HL-60 (cell line): Measurements from ENCODE around the gene CDC42BPG.

ENCODE experiments used
- DNase-seq, 2 experiments: peaks; one replicate each; pipeline ENCODE4 v3.0.0-alpha.2; 2010 to 2020; ENCODE audit warnings: low read depth in 1 of 2, low spot score in 1 of 2
- H3K27ac ChIP-seq: fragments of 250-450 bp; sonication (Bioruptor Pico); replicated peaks from 2 replicates; pipeline ENCODE4 v1.5.1; 2020; ENCODE audit warnings: mild to moderate bottlenecking, moderate library complexity
- H3K27me3 ChIP-seq: fragments of 250-450 bp; sonication (Bioruptor Pico); 2 replicates; pipeline ENCODE4 v1.5.1; 2021; ENCODE audit warnings: mild to moderate bottlenecking, moderate library complexity; ENCODE audit not compliant: insufficient read depth, poor library complexity, severe bottlenecking
- H3K4me3 ChIP-seq: replicated peaks from 2 replicates; pipeline ENCODE4 v1.5.1; 2011; ENCODE audit warnings: mild to moderate bottlenecking, control low read depth, low read length; ENCODE audit not compliant: insufficient read depth
- CTCF ChIP-seq: IDR thresholded peaks from one replicate; pipeline ENCODE4 v1.5.1; 2011; ENCODE audit warnings: low read length, control low read depth, inconsistent platforms; ENCODE audit not compliant: insufficient read depth
- GABPA ChIP-seq: IDR thresholded peaks from 2 replicates; pipeline ENCODE4 v1.6.1; 2012; ENCODE audit warnings: low read depth
- POLR2AphosphoS5 ChIP-seq: IDR thresholded peaks from 2 replicates; pipeline ENCODE4 v1.6.1; 2012; ENCODE audit warnings: low read depth
- REST ChIP-seq: IDR thresholded peaks from 2 replicates; pipeline ENCODE4 v1.6.1; 2012; ENCODE audit warnings: low read depth; ENCODE audit not compliant: insufficient replicate concordance
- SPI1 ChIP-seq: IDR thresholded peaks from 2 replicates; pipeline ENCODE4 v1.6.1; 2012; ENCODE audit warnings: low read depth, mild to moderate bottlenecking, borderline replicate concordance

Gene CDC42BPG

GRCh38 chr11:64887757-64888405 is 43.4 kb upstream of the CDC42BPG start:
- Histone ChIP-seq H3K27ac (peak overlapping the region; percentile 31), H3K4me3 (no peak overlapping the region), H3K27me3 (no peaks in the 10 kb centered on the region)
- peak; percentile 61 for TF ChIP-seq CTCF
- TF ChIP-seq REST = no peak
- peak; percentile 19; the same call in 1 of the 2 replicates for TF ChIP-seq GABPA
- TF ChIP-seq SPI1 = peak; percentile 43; the same call in 1 of the 2 replicates
- 0 out of 2 replicates have a peak, but pooled peaks have one; percentile 26 for TF ChIP-seq POLR2AphosphoS5
- DNase-seq = peak; percentile 73 to 82

DNA sequence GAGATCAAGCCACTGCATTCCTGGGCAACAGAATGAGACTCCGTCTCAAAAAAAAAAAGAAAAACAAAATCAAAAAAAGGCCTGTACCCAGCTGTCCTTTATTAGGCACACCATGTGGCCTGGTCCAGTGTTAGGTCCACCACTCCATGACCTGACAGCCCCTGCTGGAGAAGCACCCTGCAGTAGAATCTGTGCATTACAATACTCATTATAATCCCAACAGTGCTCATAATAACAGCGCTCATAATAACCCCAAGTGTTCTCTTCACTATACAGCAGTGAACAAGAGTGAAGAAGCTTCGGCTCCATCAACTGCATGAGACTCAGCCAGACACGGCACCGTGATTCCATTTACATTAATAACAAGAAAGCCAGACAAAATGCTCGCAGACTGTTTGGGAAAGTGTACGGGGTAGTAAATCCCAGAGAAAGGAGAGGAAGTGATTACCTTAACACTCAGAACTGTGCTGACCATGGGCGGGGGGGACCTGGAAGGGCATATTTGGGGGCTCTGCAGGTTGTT is 42.8 kb upstream of the CDC42BPG start:
- Histone ChIP-seq H3K27me3 (no peaks in the 10 kb centered on the region), H3K4me3 (no peak overlapping the region), H3K27ac (peak overlapping the region; percentile 31)
- DNase-seq = no peak
- TF ChIP-seq POLR2AphosphoS5 = no peak
- 0 out of 2 replicates have a peak, but pooled peaks have one; percentile 27 for TF ChIP-seq SPI1

DNA sequence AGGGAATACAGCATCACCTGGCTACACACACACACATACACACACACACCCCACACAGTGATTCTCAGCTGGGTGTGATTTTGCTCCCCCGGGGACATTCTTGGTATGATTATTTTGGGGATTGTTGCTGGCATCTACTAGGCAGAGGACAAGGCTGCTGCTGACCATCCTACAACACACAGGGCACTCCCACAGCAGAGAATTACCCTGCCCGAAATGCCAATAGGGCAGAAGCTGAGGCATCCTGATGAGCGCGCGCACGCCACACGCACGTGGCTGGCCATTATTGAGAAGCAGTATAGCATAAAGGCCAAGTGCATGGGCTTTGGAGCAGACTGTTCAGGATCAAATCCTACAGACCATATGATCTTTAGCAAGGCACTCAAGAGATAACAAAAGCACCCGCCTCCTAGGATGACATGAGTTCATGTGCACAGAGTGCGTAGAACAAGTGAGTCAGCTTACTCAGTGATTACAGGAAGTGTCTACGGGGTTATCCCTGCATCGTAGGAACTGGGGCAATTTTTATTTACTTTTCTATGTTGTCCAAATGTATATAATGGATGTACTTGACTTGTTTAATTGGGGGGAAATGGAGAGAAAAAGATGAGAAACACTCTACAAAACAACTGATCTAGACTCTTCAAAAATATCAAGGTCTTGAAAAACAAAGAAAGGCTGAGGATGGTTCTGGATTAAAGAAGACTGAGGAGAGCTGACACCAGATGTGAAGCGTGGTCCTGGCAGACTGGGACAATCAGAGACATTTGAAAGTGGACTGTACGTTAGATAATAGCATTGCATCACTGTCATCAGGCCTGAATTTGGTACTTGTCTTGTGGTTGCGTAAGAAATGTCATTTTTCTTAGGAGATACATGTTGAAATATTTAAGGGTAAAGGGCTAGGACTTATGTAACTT is 41.2 kb upstream of the CDC42BPG start:
- TF ChIP-seq CTCF (no peak), GABPA (peak; percentile 11; the same call in 1 of the 2 replicates), POLR2AphosphoS5 (peak; percentile 37; the same call in 1 of the 2 replicates), REST (no peak), SPI1 (peak; percentile 59; the same call in 1 of the 2 replicates)
- peak; percentile 76 to 96 for DNase-seq
- Histone ChIP-seq H3K27me3 (no peaks in the 10 kb centered on the region), H3K27ac (peak overlapping the region; percentile 63), H3K4me3 (no peak overlapping the region)

DNA sequence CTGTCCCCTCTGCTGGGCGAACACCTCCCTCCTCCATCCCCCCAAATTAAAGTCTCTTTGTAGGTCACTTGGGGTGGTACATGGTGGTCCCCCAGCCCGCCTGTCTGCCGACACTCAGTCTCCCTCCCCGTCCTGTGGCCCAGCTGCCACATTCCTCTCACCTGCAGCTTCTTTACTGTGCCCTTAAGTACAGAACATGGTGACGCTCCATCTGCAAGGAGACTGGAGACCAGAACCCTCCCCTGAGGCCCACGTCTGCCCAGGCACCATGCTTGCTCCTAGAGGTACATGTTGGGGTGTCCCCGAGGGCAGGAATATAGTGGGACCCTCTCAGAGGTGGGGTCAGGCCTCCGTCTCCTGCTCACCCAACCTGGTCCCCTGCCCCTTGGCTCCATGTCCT is 39.6 kb upstream of the CDC42BPG start:
- no peak for DNase-seq
- H3K27ac ChIP-seq = no peak overlapping the region
- TF ChIP-seq POLR2AphosphoS5 = no peak
- TF ChIP-seq REST = no peak
- TF ChIP-seq SPI1 = no peak
- TF ChIP-seq GABPA = no peak
- TF ChIP-seq CTCF = no peak
- H3K27me3 ChIP-seq = no peaks in the 10 kb centered on the region
- H3K4me3 ChIP-seq = no peak overlapping the region
